OCI-LY7 (cell line): ENCODE data around the gene SCN5A. TPM values are rescaled to one million over a fixed set of nuclear protein-coding genes. Genes with fewer than 3 reads are reported as not detected.

Source experiments
- BruUV-seq: library from RNA; stranded (reverse); fragments of 400-500 nt; replicated peaks from 2 replicates; lab custom pipeline; 2021; lab: Mats Ljungman, UMichigan
- CTCF ChIA-PET: fragments of 300-600 bp; sonication (Branson Sonifier 250); formaldehyde crosslinking; loops from one replicate; lab custom pipeline; 2022; ENCODE audit warnings: antibody characterized with exemption; ENCODE audit not compliant: unreplicated experiment; lab: Charles Lee
- POLR2A ChIA-PET: fragments of 300-600 bp; sonication (Branson Sonifier 250); formaldehyde crosslinking; loops from one replicate; lab custom pipeline; 2022; ENCODE audit warnings: antibody characterized with exemption; lab: Charles Lee
- DNase-seq: peaks from one replicate; pipeline ENCODE4 v3.0.0-alpha.2; 2015; ENCODE audit warnings: low spot score
- H2AFZ ChIP-seq: fragments of 200-600 bp; sonication (generic), shearing (Covaris generic); 2 replicates; pipeline ENCODE4 v1.6.1; 2014; ENCODE audit warnings: mild to moderate bottlenecking, antibody characterized with exemption, low read length, moderate library complexity
- H3K27ac ChIP-seq: fragments of 200-600 bp; sonication (generic); 2 replicates; pipeline ENCODE4 v1.5.1; 2014; ENCODE audit warnings: mixed run types, low read depth, mild to moderate bottlenecking, moderate library complexity, low read length, inconsistent platforms; ENCODE audit not compliant: poor library complexity, severe bottlenecking
- H3K36me3 ChIP-seq: fragments of 200-600 bp; sonication (generic); 2 replicates; pipeline ENCODE4 v1.6.1; 2014; ENCODE audit warnings: mild to moderate bottlenecking, antibody characterized with exemption, low read length, moderate library complexity, mixed read lengths; ENCODE audit not compliant: insufficient read depth
- H3K4me1 ChIP-seq: fragments of 200-600 bp; sonication (generic); 2 replicates; pipeline ENCODE4 v1.5.1; 2014; ENCODE audit warnings: mild to moderate bottlenecking, low read length; ENCODE audit not compliant: insufficient read depth, poor library complexity, severe bottlenecking
- H3K4me2 ChIP-seq: fragments of 200-600 bp; sonication (generic); 2 replicates; pipeline ENCODE4 v1.6.1; 2014; ENCODE audit warnings: mild to moderate bottlenecking, low read length
- H3K4me3 ChIP-seq: fragments of 200-600 bp; sonication (generic); 2 replicates; pipeline ENCODE4 v1.5.1; 2014; ENCODE audit warnings: mild to moderate bottlenecking, low read depth, low read length; ENCODE audit not compliant: poor library complexity, severe bottlenecking
- H3K79me2 ChIP-seq: fragments of 200-600 bp; sonication (generic); 2 replicates; pipeline ENCODE4 v1.6.1; 2016; ENCODE audit warnings: low read depth, mild to moderate bottlenecking, low read length, moderate library complexity, mixed read lengths; ENCODE audit not compliant: insufficient read depth
- H3K9me2 ChIP-seq: fragments of 200-600 bp; sonication (generic); 2 replicates; pipeline ENCODE4 v1.6.1; 2016; ENCODE audit warnings: mild to moderate bottlenecking, low read length, mixed read lengths; ENCODE audit not compliant: insufficient read depth
- H3K9me3 ChIP-seq: fragments of 200-600 bp; sonication (generic); 2 replicates; pipeline ENCODE4 v1.6.1; 2014; ENCODE audit warnings: mild to moderate bottlenecking, mixed run types, low read length, mixed read lengths
- H4K20me1 ChIP-seq: fragments of 200-600 bp; sonication (generic); 2 replicates; pipeline ENCODE4 v1.6.1; 2014; ENCODE audit warnings: mild to moderate bottlenecking, antibody characterized with exemption, low read length, moderate library complexity, mixed read lengths; ENCODE audit not compliant: insufficient read depth
- CTCF ChIP-seq: fragments of 200-600 bp; sonication (generic); conservative IDR thresholded peaks from 2 replicates; pipeline ENCODE4 v1.5.1; 2014; ENCODE audit warnings: mild to moderate bottlenecking, antibody characterized with exemption, low read length, moderate library complexity, mixed read lengths
- EZH2phosphoT487 ChIP-seq: fragments of 200-600 bp; sonication (generic); IDR thresholded peaks from 2 replicates; pipeline ENCODE4 v1.6.1; 2018; ENCODE audit warnings: low read depth, borderline replicate concordance, mild to moderate bottlenecking, mixed run types, antibody characterized with exemption, low read length, moderate library complexity, mixed read lengths
- intact Hi-C: fragments of 100-400 bp; cut with micrococcal nuclease; formaldehyde crosslinking; loops from one replicate; pipeline ENCODE4 v1.10.0; 2022; ENCODE audit not compliant: unreplicated experiment
- total RNA-seq, 2 experiments: library from RNA; depleted of rRNA in 1 of 2; stranded (reverse); fragments of >200 nt in 1 of 2; shearing (Covaris generic) in 1 of 2; gene quantifications; 2 replicates each; pipeline ENCODE4 v1.2.3, GENCODE V29; 2014 to 2022

SCN5A gene
- total RNA-seq, 2 experiments from 2014 or later: not detected

- no peak overlapping the region for H3K27ac ChIP-seq
- no peak overlapping the region for H3K4me3 ChIP-seq
- H3K4me1 ChIP-seq: no peaks in the 10 kb centered on the region
- H2AFZ ChIP-seq: no peak overlapping the region
- H3K9me2 ChIP-seq: no peaks in the 10 kb centered on the region
- POLR2A ChIA-PET: no interaction called here
- TF ChIP-seq CTCF (no peak), EZH2phosphoT487 (no peak)
- H4K20me1 ChIP-seq: no peaks in the 10 kb centered on the region
- no peaks in the 10 kb centered on the region for H3K36me3 ChIP-seq
- CTCF ChIA-PET: interaction anchor here (1.2 kb wide), 1 partner anchor 12 kb away, joined by 3 read pairs; no protein-coding TSS in a partner anchor
- BruUV-seq: no TSS peak
- no peak overlapping the region for H3K4me2 ChIP-seq
- no peaks in the 10 kb centered on the region for H3K79me2 ChIP-seq
- no peak for DNase-seq
- intact Hi-C loops: no loop called here
- no peaks in the 10 kb centered on the region for H3K9me3 ChIP-seq
These were observed 6.4 kb downstream of the SCN5A start for GRCh38 chr3:38643090-38643489.

DNA sequence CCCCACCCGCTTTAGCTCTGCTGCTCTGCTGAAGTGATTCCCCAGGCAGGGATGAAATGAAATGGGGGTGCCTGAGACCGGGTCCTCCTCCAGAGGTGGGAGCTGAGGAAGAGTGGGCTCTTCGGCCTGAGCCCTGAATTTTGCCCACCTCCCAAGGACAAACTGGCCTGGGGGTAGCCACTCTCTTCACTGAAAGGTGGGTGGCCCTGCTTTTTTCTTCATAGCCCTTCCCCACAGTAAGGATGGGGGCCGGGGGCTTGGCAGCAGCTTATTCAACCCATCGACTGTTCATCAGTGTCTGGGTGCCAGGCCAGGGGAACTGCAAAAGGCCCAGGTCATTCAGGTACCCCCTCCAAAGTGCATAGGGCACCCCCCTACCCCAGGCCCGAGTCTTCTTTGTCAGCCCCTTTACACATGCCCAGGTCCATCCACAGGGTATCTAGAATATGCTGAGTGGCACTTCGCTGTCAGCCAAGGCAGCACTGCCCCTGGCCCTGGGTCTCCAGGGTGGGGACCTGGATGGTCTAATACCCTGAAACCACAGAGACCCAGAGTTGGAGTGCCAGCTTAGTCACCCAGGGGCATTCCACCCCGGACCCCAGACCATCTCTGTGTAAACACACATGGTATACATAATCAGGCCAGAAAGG is 7.9 kb downstream of the SCN5A start:
- TF ChIP-seq CTCF: no peak
- no peak for TF ChIP-seq EZH2phosphoT487
- Histone ChIP-seq H4K20me1 (no peaks in the 10 kb centered on the region), H2AFZ (no peak overlapping the region), H3K4me1 (no peaks in the 10 kb centered on the region), H3K27ac (no peak overlapping the region), H3K4me2 (no peak overlapping the region), H3K79me2 (no peaks in the 10 kb centered on the region), H3K36me3 (no peaks in the 10 kb centered on the region), H3K9me2 (no peaks in the 10 kb centered on the region), H3K9me3 (no peaks in the 10 kb centered on the region), H3K4me3 (no peak overlapping the region)
- CTCF ChIA-PET: no interaction called here
- POLR2A ChIA-PET: no interaction called here
- BruUV-seq: no TSS peak
- intact Hi-C loops: no loop called here
- DNase-seq: no peak

- no peaks in the 10 kb centered on the region for H3K4me1 ChIP-seq
- no peak overlapping the region for H3K4me2 ChIP-seq
- no peak for DNase-seq
- H4K20me1 ChIP-seq: no peaks in the 10 kb centered on the region
- no peaks in the 10 kb centered on the region for H3K9me3 ChIP-seq
- no peak overlapping the region for H3K4me3 ChIP-seq
- POLR2A ChIA-PET: no interaction called here
- no peaks in the 10 kb centered on the region for H3K9me2 ChIP-seq
- intact Hi-C loops: no loop called here
- TF ChIP-seq CTCF (no peak), EZH2phosphoT487 (no peak)
- BruUV-seq: no TSS peak
- H3K36me3 ChIP-seq: no peaks in the 10 kb centered on the region
- H3K27ac ChIP-seq: no peak overlapping the region
- CTCF ChIA-PET: no interaction called here
- H3K79me2 ChIP-seq: no peaks in the 10 kb centered on the region
- H2AFZ ChIP-seq: no peak overlapping the region
These were observed 8.6 kb downstream of the SCN5A start for GRCh38 chr3:38640661-38641452.
